DND-41 (cell line): Measurements from ENCODE around the gene CEP120.

Experiments used
- ATAC-seq: fragments of 200-7000 bp; cut with Tn5 transposase; 3 replicates; pipeline ENCODE4 v1.9.1; 2021; ENCODE audit warnings: low read depth; ENCODE audit not compliant: insufficient read depth
- DNase-seq: peaks from one replicate; pipeline ENCODE4 v3.0.0-alpha.2; 2020
- H2AFZ ChIP-seq: 2 replicates; pipeline ENCODE4 v1.6.0; 2012; ENCODE audit warnings: low read depth, low read length
- H3K27ac ChIP-seq: 2 replicates; pipeline ENCODE4 v1.5.1; 2012; ENCODE audit warnings: low read length, inconsistent platforms
- H3K27me3 ChIP-seq: fragments of 200-600 bp; sonication (generic); 2 replicates; pipeline ENCODE4 v1.6.0; 2012; ENCODE audit warnings: low read length, mild to moderate bottlenecking, inconsistent platforms; ENCODE audit not compliant: insufficient read depth, poor library complexity
- H3K36me3 ChIP-seq: 2 replicates; pipeline ENCODE4 v1.5.1; 2012; ENCODE audit warnings: low read length, inconsistent platforms; ENCODE audit not compliant: insufficient read depth
- H3K4me1 ChIP-seq: 2 replicates; pipeline ENCODE4 v1.5.1; 2012; ENCODE audit warnings: mild to moderate bottlenecking, low read length; ENCODE audit not compliant: insufficient read depth
- H3K4me2 ChIP-seq: 2 replicates; pipeline ENCODE4 v1.6.0; 2012; ENCODE audit warnings: mild to moderate bottlenecking, moderate library complexity, low read length, inconsistent platforms; ENCODE audit not compliant: insufficient read depth
- H3K4me3 ChIP-seq, 2 experiments: fragments of 200-600 bp in 1 of 2; shearing (Covaris generic) in 1 of 2; 2 replicates each; pipeline ENCODE4 v1.5.1; 2012 to 2016; ENCODE audit warnings: inconsistent platforms in 2 of 2, low read length in 2 of 2, mild to moderate bottlenecking in 2 of 2, low read depth in 1 of 2, moderate library complexity in 1 of 2
- H3K79me2 ChIP-seq: 2 replicates; pipeline ENCODE4 v1.6.0; 2012; ENCODE audit warnings: low read length, inconsistent platforms; ENCODE audit not compliant: insufficient read depth
- H3K9ac ChIP-seq: 2 replicates; pipeline ENCODE4 v1.6.0; 2012; ENCODE audit warnings: low read depth, mild to moderate bottlenecking, inconsistent platforms, low read length, moderate library complexity
- H3K9me3 ChIP-seq: 2 replicates; pipeline ENCODE4 v1.5.1; 2012; ENCODE audit warnings: low read length, moderate library complexity, mild to moderate bottlenecking, inconsistent platforms; ENCODE audit not compliant: insufficient read depth, severe bottlenecking
- H4K20me1 ChIP-seq: 2 replicates; pipeline ENCODE4 v1.6.0; 2012; ENCODE audit warnings: low read length; ENCODE audit not compliant: insufficient read depth
- EZH2 ChIP-seq: IDR thresholded peaks from 3 replicates; pipeline ENCODE4 v1.6.1; 2012; ENCODE audit warnings: borderline replicate concordance, low read depth, mild to moderate bottlenecking, moderate library complexity, low read length, inconsistent platforms; ENCODE audit not compliant: severe bottlenecking
- TF ChIP-seq, protein P1 (sequence below): IDR thresholded peaks from 2 replicates; pipeline ENCODE4 v1.5.1; 2012; ENCODE audit warnings: borderline replicate concordance, low read length, moderate library complexity, mild to moderate bottlenecking; ENCODE audit not compliant: poor library complexity, severe bottlenecking; ENCODE audit errors: extremely low read depth

CEP120 gene

DNA sequence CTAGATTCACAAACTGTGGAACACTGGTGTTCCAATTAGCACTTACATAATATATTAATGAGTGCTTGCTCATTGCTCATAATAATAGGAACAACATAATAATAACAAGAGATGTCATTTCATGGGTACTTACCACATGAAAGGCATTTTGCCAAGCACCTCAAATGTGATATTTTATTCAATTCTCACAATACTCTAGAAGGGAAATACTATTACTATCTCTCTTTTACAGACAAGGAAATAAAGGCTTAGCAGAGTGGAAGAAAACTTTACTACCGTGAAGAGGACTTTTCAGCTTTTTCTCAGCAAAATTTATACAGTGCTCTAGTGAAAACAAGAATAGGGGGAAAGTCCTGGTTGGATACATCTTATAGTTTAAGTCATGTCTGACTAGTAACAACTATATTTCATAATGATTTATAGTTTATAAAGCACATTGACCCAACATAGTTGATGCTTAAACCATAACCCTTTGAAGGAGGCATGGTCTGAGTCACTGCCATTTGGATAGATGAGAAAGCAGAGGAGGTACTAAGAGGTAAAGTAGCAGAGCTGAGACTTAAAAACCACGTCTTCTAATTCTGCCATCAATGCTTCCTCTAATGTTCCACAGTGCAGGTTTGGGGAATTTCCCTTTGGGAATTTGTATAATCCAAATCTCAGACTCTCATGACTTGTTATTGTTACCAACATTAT, 124.7 kb downstream of the CEP120 start:
- ATAC-seq = no peak

DNA sequence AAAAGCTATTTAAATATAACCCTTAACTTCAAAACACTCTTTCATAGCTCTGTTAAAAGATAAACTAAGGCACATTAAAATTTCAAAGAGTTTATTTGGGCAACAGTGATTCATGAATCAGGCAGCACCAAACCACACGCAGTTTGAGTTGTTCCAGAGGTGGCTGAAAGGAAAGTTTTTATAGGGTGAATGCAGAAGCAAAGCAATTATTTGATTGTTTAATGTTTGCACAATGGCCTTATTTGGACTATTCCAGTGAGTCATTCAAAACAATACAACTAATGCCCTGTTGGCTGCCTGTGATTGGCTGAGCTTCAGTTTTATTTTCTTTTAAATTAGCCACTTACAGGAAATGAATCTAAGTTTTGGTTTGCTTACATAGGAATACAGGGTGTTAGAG, 125.3 kb downstream of the CEP120 start:
- no peak overlapping the region for H3K27ac ChIP-seq
- H3K4me1 ChIP-seq = no peaks in the 10 kb centered on the region
- no peak for TF ChIP-seq EZH2
- no peaks in the 10 kb centered on the region for H4K20me1 ChIP-seq
- H3K79me2 ChIP-seq = no peaks in the 10 kb centered on the region
- ATAC-seq (no peak), DNase-seq (no peak)
- H2AFZ ChIP-seq = no peak overlapping the region
- H3K27me3 ChIP-seq = no peaks in the 10 kb centered on the region
- H3K4me2 ChIP-seq = no peak overlapping the region
- no peaks in the 10 kb centered on the region for H3K9me3 ChIP-seq
- H3K4me3 ChIP-seq = no peak overlapping the region
- no peaks in the 10 kb centered on the region for H3K36me3 ChIP-seq
- no peak overlapping the region for H3K9ac ChIP-seq

More for the DNA sequence above, 124.7 kb downstream of the CEP120 start:
- no peaks in the 10 kb centered on the region for H3K36me3 ChIP-seq
- H3K9ac ChIP-seq = no peak overlapping the region
- TF ChIP-seq, protein P1, sequence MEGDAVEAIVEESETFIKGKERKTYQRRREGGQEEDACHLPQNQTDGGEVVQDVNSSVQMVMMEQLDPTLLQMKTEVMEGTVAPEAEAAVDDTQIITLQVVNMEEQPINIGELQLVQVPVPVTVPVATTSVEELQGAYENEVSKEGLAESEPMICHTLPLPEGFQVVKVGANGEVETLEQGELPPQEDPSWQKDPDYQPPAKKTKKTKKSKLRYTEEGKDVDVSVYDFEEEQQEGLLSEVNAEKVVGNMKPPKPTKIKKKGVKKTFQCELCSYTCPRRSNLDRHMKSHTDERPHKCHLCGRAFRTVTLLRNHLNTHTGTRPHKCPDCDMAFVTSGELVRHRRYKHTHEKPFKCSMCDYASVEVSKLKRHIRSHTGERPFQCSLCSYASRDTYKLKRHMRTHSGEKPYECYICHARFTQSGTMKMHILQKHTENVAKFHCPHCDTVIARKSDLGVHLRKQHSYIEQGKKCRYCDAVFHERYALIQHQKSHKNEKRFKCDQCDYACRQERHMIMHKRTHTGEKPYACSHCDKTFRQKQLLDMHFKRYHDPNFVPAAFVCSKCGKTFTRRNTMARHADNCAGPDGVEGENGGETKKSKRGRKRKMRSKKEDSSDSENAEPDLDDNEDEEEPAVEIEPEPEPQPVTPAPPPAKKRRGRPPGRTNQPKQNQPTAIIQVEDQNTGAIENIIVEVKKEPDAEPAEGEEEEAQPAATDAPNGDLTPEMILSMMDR = no peak
- no peak for TF ChIP-seq EZH2
- no peaks in the 10 kb centered on the region for H3K9me3 ChIP-seq
- no peaks in the 10 kb centered on the region for H3K79me2 ChIP-seq
- DNase-seq = no peak
- no peak overlapping the region for H2AFZ ChIP-seq
- no peaks in the 10 kb centered on the region for H3K27me3 ChIP-seq
- no peak overlapping the region for H3K27ac ChIP-seq
- no peak overlapping the region for H3K4me2 ChIP-seq
- H4K20me1 ChIP-seq = no peaks in the 10 kb centered on the region
- H3K4me1 ChIP-seq = no peaks in the 10 kb centered on the region
- no peak overlapping the region for H3K4me3 ChIP-seq

DNA sequence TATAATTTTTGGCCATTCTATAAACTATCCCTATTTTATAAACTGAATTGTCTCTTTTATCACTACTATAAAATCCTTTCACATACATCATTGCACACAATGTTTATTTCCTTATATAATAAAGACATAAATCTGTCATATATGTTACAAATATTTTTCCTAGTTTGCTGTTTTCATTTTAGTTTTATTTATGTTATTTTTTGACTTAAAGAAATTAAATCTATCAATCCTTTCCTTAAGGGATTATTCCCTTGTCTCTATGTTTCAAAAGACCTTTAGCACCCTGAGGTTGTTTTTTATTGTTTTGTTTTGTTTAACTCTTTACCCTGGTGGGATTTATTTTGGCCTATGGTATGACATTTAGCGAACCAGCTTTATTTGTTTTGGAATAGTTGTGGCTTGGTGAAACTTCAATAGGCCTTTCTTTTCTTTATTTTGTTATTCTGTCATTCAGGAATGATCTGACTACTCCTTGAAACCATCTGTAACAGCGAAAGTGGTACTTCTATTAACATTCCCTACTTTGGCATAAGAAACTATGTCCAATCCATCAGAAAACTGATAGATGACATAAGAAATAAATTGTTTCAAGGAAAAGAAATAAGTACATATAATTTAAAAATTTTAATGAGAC, 125.9 kb downstream of the CEP120 start:
- Histone ChIP-seq H3K4me3 (no peak overlapping the region), H3K9me3 (no peaks in the 10 kb centered on the region), H3K36me3 (no peaks in the 10 kb centered on the region), H3K4me1 (no peaks in the 10 kb centered on the region), H4K20me1 (no peaks in the 10 kb centered on the region), H3K4me2 (no peak overlapping the region), H3K79me2 (no peaks in the 10 kb centered on the region), H3K27ac (no peak overlapping the region), H3K9ac (no peak overlapping the region), H3K27me3 (no peaks in the 10 kb centered on the region), H2AFZ (no peak overlapping the region)
- no peak for ATAC-seq
- no peak for TF ChIP-seq EZH2
- TF ChIP-seq, protein P1 = no peak
- no peak for DNase-seq
